ENCODE data around the gene LMX1A.

Gene LMX1A

DNA sequence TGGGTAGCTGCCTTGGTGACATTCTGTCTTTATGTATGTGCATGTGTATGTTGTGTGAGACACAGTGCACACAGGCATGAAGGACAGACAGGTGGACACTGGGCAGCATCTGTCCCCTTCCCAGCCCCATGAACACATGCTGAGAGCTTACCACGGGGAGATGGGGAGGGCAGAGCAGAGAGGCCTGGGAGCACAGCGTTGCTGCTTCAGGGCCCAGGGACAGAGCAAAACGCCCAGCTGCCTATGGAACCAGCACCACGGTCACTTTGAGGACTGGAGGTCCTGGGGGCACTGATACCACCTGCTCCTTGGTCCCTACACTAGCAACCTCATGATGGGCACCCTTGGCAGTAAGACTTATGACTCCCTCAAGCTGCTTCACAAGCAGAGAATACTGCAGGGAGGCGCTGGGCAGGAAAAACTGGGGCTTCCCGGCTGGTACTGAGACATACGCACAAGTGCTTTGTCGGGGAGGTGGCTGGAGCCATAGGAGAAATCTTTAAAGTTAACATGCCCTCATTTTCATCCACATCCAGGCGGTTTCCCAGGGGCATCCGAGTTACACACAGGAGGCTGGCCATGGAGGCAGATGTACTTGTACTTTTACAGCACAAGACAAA, 40.3 kb downstream of the LMX1A start:
- no peak for DNase-seq

DNA sequence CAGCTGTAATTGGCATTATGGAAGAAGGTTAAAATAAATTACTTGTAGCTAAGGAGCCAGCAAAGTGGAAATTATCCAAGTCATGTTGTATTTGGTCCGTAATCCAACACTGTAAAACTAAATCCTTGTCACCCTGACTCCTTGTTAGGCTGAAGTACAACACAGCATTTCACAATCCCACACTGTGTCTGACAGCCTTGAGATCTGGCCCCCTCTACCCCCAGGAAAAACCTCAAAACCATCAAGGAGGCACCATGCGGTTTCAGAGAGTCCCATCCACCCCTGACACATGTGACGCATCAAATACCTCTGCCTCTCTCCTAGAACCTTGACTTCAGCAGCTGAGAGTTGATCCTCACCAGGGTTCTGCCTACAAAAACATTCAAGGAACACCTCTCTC, 41.0 kb downstream of the LMX1A start:
- no peak for DNase-seq

DNA sequence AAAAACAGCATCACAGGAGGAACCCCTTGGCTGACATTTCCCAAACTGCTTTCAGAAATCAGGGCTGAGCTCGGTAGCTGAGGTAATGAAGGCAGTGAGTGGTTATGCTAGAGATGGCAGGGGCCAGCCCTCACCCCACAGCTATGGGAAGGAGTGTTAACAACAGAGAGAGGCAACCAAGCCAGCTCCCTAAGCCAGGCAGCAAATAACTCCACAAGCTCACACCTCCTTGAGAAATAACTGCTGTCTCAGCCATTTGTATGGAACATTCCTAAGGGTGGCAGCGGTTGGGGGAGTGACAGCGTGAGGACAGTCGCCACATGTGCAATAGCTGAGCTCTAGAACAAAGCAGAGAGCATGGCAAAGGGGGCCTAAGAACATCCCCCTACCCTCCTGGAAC, 42.6 kb downstream of the LMX1A start:
- no peak for DNase-seq

DNA sequence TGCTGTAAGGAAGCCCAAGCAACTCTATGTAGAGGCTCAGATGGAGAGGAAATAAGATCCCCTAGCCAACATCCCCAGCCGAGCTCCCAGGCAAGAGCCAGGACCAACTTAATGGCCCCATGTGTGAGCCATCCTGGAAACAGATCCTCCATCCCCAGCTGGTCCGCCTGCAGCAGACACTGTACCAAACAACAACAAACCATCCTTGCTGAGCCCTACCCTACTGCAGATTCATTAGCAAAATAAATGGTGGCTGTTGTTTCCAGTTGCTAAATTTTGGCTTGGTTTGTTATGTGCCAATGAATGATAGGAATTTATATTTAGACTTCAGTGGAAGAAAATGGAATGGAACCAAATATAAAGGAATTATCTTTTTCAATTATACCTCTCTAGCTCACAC, 43.9 kb downstream of the LMX1A start:
- no peak for DNase-seq

DNA sequence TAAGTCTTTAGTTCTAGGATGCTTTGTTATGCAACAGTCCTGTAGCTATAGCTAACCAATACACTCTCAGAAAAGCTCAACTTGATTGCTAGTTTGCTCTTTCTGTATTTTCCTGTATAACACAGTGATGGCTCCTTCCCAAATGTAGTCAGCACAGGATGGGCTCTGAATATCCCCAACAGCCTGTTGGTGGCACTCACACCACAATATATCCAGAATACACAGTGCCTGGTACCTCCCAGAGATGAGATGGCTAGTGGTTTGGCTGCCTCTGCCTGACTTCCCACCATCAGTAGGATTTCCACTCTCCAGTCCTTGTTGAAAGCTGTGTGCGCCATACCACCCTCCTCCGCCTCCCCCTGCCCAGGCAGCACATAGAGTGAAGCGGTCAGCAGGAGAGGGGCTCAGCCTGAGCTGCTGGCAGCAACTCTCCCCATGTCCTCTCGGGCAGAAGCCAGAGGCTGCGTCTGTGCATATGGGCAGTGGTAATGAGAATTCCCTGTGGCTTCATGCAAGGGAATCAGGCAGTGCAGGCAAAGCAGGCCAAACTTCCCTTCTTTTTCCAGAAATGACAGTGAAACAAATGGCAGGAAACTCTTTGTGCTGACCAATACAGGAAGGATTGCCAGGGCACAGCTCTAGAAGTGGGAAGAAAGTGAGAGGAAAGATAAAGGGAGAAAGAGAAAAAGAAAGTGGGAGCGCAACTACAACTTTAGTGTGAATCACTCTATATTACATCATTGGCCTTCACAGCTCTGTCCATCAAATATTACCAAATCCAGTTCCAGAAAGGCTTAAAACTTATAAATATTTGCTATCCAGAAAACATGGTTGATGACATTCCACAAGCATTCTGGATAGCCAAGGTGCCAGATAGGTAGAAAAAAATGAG, 49.7 kb downstream of the LMX1A start:
- no peak for DNase-seq

DNA sequence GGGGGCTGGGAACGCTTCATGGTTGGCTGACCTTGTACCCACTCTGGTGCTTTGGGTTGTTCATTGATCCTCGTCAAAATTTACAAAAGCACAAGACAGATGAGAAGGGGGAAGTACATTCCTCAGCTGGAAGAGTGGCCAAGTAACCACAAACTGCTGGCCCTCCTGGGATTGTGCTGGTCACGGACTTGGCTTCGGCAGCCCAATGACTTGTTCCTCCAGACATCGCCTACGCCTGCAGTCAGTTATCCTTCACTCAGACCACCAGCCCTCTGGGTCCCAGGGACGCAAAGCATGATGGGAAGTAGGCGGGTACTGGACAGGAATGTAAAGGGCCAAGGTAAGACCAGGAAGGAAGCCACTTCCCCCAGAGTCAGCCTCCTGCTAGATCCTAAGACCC, 53.1 kb downstream of the LMX1A start:
- DNase-seq = no peak

DNA sequence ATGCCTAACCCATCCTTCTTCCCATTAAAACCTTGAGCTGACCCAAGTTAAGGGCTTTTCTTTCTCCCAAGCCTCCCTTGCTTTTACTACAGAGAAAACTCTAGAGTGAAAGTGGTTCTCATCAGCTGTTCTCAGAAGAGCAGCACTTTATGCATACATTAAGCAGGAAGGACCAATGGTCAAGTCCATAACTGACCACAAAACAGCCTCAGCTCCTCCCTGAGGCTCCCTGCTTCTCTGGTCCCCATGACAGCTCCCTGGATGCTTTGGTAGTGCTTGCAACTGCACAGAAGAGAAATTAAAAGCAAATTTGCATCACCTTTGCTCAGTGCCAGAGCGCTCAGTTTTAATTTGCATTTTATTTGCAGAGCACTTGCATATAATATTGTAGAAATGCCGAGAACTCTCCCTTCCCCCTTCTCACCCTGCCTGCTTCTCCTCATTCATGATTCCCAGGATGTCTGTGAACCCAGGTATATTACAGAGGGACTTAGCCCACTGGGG, 56.1 kb downstream of the LMX1A start:
- no peak for DNase-seq

DNA sequence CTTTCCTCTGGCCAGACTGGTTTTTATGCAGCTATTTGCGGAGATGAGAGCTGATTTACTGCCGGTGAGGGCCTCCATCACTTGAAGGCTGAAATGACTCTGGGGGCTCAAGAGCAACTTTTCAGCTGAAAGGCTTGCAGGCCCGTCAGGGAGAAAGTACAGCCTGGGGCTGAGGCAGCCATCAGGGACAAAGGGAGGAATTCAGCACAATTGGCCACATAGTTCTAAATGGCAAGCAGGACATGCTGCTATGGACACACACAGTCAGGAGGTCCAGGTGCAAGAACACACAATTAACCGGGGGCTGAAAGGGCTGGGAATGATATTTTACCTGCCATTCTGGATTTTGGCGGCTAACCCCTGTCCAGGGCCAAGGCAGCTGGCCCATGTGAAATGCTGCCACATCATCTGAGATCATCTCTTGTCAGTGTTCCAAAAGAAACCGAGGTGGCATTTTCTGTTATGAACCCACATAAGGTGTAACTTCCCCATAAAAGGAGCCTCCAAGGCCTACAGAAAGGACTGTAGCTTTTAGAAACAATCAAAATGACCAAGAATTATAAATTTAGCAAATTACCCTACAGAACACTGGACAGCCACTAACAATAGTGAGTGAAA, 58.2 kb downstream of the LMX1A start:
- DNase-seq = no peak

DNA sequence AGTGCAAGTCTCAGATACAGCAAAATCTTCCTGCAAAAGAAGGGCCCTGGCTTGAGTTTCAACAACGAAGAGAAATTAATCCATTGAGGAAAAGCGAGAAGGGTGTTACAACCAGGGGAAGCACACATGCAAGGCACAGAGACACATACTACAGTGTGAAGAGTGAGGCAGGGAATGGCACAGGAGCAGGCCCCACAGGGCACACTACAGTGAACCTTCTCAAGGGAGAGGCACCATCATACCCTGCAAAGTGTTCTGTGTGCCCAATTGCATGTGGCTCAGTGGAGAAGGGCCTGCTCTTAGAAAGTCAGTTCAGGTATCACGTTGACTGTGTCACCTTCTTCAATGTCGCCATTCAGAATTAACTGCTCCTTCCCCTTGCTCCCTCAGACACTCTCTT, 60.3 kb downstream of the LMX1A start:
- no peak for DNase-seq

DNA sequence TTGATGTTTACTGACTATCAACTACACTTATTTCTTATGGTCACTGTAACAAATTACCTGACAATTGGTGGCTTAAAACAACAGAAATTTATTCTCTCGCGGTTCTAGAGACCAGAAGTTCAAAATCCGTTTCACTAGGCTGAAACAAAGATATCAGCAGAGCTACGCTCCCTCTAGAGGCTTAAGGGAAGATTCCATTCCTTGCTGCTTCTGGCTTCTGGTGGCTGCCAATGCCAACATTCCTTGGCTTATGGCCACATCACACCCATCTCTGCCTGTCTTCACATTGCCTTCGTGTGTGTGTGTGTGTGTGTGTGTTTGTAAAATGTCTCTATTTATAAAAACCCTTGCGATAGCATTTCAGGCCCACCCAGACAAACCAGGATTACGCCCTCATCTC, 66.4 kb downstream of the LMX1A start:
- DNase-seq = no peak

DNA sequence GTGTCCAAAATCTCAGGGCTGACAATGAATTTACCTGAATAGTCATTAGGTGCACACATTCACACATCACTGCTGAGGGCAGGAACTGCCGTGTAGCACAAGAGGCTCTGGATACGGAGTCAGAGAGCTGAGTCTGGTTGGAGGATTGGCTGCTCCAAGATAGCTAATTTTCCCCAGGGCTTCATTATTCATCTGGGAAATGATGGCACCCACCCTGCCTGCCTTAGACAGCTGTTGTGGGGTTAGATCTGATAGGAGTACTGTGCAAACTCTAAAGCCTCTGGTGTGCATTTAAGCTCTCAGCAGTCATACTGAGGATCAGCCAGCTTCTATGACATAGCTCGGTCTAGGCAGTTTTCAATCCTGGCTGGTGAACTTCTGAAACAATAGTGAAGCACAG, 67.0 kb downstream of the LMX1A start:
- no peak for DNase-seq

DNA sequence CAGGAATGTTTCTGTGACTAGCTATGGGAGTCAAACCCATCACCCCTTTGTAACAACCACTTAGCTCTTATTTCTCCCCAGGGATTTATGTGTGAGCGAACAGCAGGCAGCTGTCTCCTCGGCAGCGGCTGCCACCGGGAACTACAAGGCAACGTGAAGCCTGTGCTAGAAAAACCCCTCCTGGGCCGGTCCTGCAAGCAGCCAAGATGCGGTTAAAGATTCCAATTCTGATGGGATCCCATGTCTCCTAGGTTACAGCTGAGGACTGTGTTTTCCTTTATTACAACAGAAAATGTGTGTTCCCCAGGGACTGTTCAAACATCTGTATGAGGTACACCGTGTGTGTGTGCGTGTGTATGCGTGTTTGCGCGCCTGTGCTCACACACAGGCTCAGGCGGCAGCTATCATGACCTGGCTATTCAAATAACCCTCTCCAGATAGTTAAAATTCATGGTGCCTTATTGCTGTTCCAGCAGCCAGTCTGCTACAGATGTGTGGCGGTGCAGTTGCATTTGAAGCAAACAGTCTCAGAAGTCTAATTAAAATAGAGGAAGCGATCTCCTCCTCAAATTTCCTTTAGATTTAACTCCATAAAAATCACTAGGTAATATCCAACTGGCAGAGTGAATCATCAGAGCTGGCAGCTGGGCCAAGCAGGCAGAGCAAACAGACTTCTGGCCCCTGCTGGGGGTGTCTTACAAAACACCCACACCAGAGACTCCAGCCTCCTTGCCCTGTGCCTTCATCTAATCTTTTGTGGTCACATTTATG, 68.0 kb downstream of the LMX1A start:
- no peak for DNase-seq

DNA sequence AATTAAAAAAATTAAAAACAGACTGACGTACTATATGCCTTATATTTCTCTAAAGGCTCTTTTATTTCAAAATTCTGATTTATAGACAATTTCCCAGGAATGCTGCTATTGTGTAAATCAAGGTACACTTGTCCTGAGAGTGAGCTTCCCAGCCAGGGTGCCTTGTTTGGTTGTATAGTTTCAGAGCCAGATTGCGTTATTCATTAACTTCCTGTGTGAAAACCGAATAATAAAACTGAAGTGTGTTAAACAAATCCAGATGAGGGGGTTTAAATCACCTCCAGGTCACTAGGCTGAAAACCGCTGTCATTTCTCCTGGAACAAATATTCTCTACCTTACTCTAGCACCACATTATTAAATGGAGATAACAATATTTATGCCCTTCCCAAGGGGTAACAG, 68.7 kb downstream of the LMX1A start:
- no peak for DNase-seq

DNA sequence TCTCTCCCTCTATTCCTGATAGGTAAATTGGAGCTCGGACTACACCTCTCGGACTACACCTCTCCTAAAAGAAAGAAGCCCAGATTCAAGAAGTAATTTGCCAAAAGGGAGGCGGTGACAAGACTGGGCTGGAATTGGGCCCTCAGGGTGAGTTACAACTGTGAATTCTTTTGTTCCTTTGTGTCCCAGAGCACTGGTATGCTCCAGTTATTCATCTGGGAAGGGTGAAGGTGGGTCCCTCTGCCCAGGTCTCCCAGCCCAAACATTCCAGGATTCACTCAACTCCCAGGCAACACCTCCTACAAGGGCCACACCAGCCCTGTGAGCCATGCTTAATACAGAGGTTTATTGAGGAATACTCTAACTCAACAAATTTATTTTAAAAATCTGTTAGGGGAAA, 69.2 kb downstream of the LMX1A start:
- no peak for DNase-seq

DNA sequence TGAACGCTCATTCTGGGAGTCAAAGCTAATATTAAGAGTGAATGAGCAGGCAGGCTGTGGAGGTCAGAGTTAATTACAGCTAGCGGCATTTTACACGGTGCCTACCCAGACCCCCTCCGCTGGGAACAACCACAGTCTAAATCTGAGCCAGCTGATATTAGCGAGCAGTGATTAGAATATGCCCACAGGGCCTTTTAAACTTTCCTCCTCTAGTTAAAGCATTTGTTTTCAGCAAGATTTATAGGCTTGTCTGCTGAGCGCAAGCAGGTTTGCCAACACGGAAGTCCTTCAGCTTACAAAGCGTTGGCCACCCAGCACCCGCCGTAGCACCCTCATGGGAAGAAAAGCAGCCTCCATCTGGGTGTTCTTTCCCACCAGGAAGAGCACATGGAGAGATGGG, 72.1 kb downstream of the LMX1A start:
- DNase-seq = no peak

DNA sequence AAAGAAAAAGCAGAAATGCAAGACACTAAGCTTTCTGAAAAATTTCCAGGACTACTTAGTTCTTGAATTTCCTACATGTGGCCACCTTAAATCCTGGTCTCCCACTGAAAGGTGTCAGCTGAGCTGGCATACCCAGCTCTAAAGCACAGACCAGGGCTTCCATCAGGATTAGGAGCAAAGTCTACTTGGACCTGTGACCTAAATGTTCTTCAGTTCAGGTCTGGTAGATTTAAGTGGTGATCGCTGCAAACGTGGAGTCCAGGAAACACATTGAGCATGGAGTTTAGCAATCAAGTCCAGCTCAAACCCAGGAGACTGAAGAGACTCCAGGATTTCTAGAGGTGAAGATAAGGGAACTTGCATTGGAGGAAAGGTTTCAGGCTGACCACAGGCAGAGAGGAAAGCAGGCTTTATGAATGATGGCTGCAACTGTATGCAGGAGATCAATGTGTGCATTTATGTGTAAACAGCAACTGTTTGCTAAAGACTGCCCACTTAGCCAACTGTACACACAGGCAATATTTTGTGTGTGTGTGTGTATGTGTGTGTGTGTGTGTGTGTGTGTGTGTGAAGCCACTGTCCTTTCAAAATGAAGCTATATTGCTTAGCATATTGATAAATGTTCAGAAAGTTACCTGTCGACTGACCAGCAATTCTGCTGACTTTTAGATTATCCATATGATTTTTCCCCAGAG, 75.2 kb downstream of the LMX1A start:
- no peak for DNase-seq

DNA sequence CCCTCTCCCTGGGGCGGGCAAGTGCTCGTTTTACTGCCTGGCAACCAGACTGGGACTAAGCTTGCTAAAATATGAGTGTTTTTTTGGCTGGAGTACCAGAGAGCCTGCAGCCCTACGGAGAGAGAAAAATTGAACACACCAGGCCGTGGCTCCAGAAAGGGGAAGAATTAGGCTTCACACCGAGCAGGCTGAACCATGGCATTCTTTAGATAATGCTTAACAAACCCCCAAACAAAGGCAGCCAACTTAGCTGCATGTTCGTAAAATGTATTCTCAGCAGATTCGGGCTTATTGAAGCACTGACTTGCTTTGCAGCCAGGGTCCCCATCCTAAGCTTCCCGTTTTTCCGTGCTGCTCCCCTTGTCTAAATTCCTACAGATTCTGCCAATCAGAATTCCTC, 76.6 kb downstream of the LMX1A start:
- no peak for DNase-seq

DNA sequence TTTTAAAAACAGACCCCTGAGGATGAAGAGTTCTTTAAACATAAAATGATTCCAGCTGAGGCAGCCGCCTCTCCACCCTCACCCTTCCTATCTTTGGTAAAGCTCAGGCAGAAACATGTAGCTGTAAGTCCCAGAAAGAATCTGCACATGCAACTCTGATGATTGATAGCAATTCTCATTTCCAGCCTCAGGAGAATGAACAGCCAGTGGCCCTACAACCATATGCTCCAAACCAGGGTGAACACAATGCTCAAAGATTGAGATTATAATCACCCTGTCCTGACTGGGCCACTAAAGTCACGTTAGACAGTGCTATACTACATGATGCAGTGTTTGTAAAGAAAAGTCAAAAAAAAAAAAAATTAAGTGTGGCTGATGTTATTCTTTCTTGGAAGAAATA, 80.2 kb downstream of the LMX1A start:
- no peak for DNase-seq

DNA sequence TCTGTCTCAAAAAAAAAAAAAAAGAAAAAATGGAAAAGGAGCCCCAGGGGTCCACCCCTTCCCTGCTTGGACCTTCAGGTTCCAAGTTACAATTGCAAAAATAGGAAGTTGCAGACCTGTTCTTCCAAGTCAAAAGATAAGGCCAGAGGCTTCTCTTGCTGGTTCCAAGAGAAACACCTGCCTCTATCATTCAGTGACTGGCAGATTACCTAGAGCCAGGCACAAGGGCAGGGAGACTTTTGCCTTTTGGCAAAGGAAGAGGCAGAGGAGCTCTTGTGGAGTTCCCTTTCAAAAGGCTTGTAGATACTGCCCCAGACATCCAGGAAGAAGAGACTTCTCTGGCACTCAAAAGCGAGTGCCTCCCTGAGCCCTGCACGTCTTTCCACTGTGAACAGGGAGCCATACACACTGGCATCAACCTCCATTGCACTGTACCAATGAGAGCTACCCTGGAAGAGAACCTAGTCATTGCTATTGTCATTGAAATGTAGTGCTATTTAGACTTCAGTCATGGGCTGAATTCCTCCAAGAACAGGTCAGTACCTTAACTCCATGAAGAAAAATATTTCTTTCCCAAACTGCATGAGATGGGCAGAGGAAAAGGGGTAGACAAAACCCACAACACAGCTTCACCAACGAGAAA, 91.2 kb downstream of the LMX1A start:
- DNase-seq = no peak

DNA sequence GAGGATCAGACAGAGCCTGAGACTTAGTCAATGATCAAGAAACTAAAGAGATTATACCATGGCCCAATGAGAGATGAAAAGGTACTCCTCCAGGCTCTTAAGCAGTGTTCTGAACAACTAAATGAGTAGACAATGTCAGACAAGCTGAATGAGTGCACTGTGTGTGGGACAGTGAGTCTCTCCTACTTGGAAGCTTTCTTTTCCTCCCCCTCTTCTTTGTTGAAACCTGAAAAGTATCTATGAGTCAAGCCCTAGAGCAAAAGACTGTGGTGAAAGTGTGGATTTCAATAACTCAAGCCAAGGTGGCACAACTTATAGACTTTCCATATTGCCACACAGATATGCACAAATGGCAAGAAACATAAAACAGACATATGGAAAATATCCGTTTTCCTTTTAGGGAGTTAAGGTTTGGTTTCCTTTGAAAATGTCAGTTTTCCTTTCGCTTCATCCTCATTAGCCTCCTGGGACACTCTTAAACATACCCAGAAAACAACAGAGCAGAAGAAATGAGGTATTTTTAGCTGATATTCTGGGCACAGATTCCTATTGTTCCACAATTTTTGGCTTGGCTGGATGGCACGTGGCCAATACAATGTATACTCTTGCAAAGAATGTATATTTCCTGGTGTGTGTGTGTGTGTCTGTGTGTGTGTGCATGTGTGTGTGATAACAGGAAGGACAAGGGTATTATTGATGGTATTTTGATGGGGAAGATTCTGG, 96.6 kb downstream of the LMX1A start:
- no peak for DNase-seq

DNA sequence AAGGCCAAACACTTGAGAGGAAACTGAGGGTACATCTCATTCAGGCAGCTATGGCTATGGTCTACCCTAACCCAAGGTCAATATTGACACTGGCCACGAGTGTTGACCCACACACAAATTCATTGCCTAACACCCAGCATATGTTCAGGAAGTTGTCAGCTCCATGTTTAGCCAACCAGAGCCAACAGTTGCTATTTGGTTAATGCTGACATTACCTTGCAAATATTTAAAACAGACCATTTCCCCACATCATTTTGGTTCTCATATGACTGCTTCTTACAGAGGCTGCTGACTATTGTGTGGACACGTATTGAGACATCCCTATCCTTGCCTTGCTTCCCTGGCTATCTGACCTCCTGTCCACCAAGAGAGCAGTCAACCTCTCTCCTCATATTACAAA, 97.3 kb downstream of the LMX1A start:
- no peak for DNase-seq

Data from hippocampal formation (tissue), 2 donors.